ENCODE measurements around the gene CSNK2A2.

The CSNK2A2 gene

DNA sequence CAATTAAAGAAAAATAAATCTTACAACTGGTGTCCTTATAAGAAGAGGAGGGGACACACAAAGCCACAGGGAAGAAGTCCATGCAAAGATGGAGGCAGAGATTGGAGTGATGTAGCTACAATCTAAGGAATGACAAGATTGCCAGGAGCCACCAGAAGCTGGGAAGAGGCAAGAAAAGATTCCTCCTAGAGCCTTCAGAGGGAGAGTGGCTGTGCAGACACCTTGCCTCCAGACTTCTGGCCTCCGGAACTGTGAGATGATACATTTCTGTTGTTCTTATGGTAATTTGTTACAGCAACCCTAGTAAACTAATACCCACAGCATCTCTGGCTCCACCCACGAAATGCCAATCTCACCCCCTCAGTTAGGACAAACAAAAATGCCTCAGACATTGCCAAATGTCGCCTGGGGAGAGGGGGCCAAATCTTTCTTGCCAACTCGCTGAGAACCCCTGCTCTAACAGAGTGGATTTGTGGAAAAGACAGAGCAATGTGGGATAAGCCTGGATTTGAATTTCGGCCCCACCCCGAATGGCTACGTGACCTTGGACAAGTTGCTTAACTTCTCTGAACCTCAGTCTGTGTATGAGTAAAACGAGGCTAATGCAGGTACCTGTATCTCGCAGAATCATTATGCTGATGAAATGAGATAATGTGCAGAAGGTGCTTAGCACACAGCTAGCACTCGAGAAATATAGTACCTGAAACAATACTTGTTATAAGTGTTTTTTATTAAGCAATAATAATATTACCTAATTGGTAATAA lies 37.1 kb upstream of the CSNK2A2 start:
- no peak overlapping the region for H3K4me3 ChIP-seq (ENCODE audit: low read depth, low read length)
- in situ Hi-C loops (cut with HindIII; ENCODE audit: low pct_ligation_motif_present, low sequenced_read_pairs), result no loop called here
- DNase-seq, result no peak
- no peak for TF ChIP-seq CTCF (IDR thresholded peaks at IDR 0.05; ENCODE audit: low read depth, low read length, missing control alignments)
- H3K27ac ChIP-seq, result no peak overlapping the region
- H3K36me3 ChIP-seq (replicated peaks), result no peaks in the 10 kb centered on the region
- H3K27me3 ChIP-seq (replicated peaks), result peaks cover 3% of the 10 kb centered on the region

- in situ Hi-C loops (cut with HindIII; ENCODE audit: low pct_ligation_motif_present, low sequenced_read_pairs), result no loop called here
- H3K4me3 ChIP-seq (ENCODE audit: low read depth, low read length), result no peak overlapping the region
- DNase-seq, result no peak
- no peaks in the 10 kb centered on the region for H3K36me3 ChIP-seq (replicated peaks)
- no peak for TF ChIP-seq CTCF (IDR thresholded peaks at IDR 0.05; ENCODE audit: low read depth, low read length, missing control alignments)
- no peak overlapping the region for H3K27ac ChIP-seq
- no peaks in the 10 kb centered on the region for H3K27me3 ChIP-seq (replicated peaks)
Observed at GRCh38 chr16:58230259-58230658, 32.4 kb upstream of the CSNK2A2 start.

DNA sequence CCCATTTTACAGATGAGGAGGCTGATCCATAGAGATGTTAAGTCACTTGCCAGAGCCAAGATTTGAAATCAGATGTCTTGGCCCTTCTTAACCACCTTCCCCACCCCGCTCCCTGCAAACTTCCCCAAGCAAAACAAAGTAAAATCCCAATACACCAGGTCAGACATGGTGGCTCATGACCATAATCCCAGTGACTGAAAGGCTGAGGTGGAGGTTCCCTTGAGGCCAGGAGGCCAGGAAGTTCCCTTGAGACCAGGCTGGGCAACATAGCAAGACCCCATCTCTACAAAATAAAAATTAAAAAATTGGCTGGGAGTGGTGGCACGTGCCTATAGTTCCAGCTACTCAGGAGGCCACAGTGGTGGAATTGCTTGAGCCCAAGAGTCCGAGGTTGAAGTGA lies 28.9 kb upstream of the CSNK2A2 start:
- TF ChIP-seq CTCF (IDR thresholded peaks at IDR 0.05; ENCODE audit: low read depth, low read length, missing control alignments), result no peak
- Histone ChIP-seq H3K27ac (no peak overlapping the region), H3K36me3 (replicated peaks) (no peaks in the 10 kb centered on the region), H3K4me3 (ENCODE audit: low read depth, low read length) (no peak overlapping the region), H3K27me3 (replicated peaks) (no peaks in the 10 kb centered on the region)
- no peak for DNase-seq
- in situ Hi-C loops (cut with HindIII; ENCODE audit: low pct_ligation_motif_present, low sequenced_read_pairs), result no loop called here

- H3K36me3 ChIP-seq (replicated peaks), result no peaks in the 10 kb centered on the region
- in situ Hi-C loops (cut with HindIII; ENCODE audit: low pct_ligation_motif_present, low sequenced_read_pairs), result no loop called here
- DNase-seq, result no peak
Observed at GRCh38 chr16:58225965-58226602, 28.2 kb upstream of the CSNK2A2 start.

DNA sequence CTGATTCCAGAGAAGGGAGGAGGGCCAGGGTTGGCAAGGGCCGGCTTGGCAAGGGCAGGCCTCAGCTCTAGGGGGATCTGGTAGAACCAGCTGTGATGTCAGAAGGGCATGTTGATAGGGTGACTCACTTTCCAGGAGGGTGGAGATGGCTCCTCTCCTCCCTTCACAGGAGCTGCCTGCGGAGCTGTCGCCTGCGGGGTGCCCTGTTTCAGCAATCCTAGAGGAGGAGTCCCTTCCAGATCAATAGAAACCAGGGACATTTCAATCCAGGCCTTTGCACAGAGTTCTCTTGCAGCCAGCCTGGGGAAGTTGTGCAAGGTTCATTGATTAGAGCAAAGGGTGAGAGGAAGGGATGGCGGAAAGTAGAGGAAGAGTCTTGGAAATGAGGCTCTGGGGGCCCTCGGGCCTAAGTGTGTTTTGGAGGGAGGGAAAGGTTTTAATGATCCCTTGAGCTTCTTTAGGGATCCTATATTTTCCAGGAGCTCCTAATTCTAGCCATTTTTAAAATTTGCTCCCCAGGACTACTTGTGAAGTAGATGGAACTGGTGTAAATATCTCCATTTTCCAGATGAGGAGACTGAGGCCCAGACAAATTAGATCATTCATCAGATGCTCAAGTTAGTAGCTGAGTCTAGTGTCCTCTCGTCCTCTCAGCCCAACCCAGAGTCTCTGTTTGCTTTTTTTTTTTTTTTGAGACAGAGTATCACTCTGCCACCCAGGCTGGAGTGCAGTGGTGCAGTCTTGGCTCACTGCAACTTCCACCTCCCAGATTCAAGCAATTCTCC lies 24.8 kb upstream of the CSNK2A2 start:
- in situ Hi-C loops (cut with HindIII; ENCODE audit: low pct_ligation_motif_present, low sequenced_read_pairs), result no loop called here
- no peaks in the 10 kb centered on the region for H3K27me3 ChIP-seq (replicated peaks)
- no peak overlapping the region for H3K4me3 ChIP-seq (ENCODE audit: low read depth, low read length)
- DNase-seq, result peak; percentile 27
- H3K27ac ChIP-seq, result no peak overlapping the region
- H3K36me3 ChIP-seq (replicated peaks), result no peaks in the 10 kb centered on the region
- TF ChIP-seq CTCF (IDR thresholded peaks at IDR 0.05; ENCODE audit: low read depth, low read length, missing control alignments), result no peak

More at GRCh38 chr16:58225965-58226602, 28.2 kb upstream of the CSNK2A2 start:
- no peak for TF ChIP-seq CTCF (IDR thresholded peaks at IDR 0.05; ENCODE audit: low read depth, low read length, missing control alignments)
- no peak overlapping the region for H3K27ac ChIP-seq
- H3K27me3 ChIP-seq (replicated peaks), result no peaks in the 10 kb centered on the region
- H3K4me3 ChIP-seq (ENCODE audit: low read depth, low read length), result no peak overlapping the region

Measured in brain microvascular endothelial cell (primary cell).